Kidney (tissue), 14 donors: ENCODE data around the gene RPL14. TPM values are rescaled to one million over a fixed set of nuclear protein-coding genes. Genes with fewer than 3 reads are reported as not detected.
A peak's percentile ranks its signal among the peaks of the same experiment; 100 is the strongest.

Experiments used
- DNase-seq, 5 donors: peaks; one replicate each; pipeline ENCODE4 v3.0.0-alpha.2; 2013 to 2020
- FAIRE-seq: peaks from 2 replicates; lab custom pipeline; 2012; peaks lifted over from hg19 to GRCh38; lab: Jason Lieb, UNC
- H3K27ac ChIP-seq, 2 donors: one replicate each; pipeline ENCODE4 v1.7.0; 2013; ENCODE audit warnings: low read depth in 2 of 2, low read length in 2 of 2, inconsistent platforms in 1 of 2
- H3K27me3 ChIP-seq: one replicate; pipeline ENCODE4 v1.7.1; 2013; ENCODE audit warnings: low read length, inconsistent platforms; ENCODE audit not compliant: control insufficient read depth, insufficient read depth
- H3K36me3 ChIP-seq, 3 donors: one replicate each; pipeline versions ENCODE4 v1.7.0 to v1.7.1; 2013; ENCODE audit warnings: low read length in 3 of 3, control low read depth in 1 of 3, inconsistent platforms in 1 of 3; ENCODE audit not compliant: insufficient read depth in 3 of 3, control insufficient read depth in 2 of 3
- H3K4me1 ChIP-seq, 3 donors: one replicate each; pipeline versions ENCODE4 v1.7.0 to v1.7.1; 2013; ENCODE audit warnings: low read length in 3 of 3, inconsistent platforms in 1 of 3, low read depth in 1 of 3; ENCODE audit not compliant: control insufficient read depth in 2 of 3, insufficient read depth in 2 of 3
- H3K4me3 ChIP-seq, 3 donors: one replicate each; pipeline versions ENCODE4 v1.7.0 to v1.8.1; 2013; ENCODE audit warnings: low read length in 3 of 3, control low read depth in 1 of 3, inconsistent platforms in 1 of 3
- H3K9ac ChIP-seq, 3 donors: one replicate each; pipeline versions ENCODE4 v1.7.0 to v1.7.1; 2013; ENCODE audit warnings: low read length in 3 of 3, control low read depth in 1 of 3, inconsistent platforms in 1 of 3
- H3K9me3 ChIP-seq, 3 donors: one replicate each; pipeline versions ENCODE4 v1.7.0 to v1.7.1; 2013; ENCODE audit warnings: low read length in 3 of 3, control low read depth in 1 of 3, inconsistent platforms in 1 of 3; ENCODE audit not compliant: control insufficient read depth in 2 of 3, insufficient read depth in 1 of 3
- CTCF ChIP-seq: IDR thresholded peaks from 3 replicates; pipeline ENCODE4 v1.5.1; 2012; ENCODE audit warnings: mild to moderate bottlenecking, moderate library complexity, borderline replicate concordance; ENCODE audit not compliant: insufficient read depth; ENCODE audit errors: extremely low read depth
- intact Hi-C: fragments of 100-400 bp; cut with DNase I; formaldehyde crosslinking; loops from one replicate; pipeline ENCODE4 v1.11.1; 2022
- polyA plus RNA-seq: library from polyadenylated mRNA; stranded (reverse); fragments of 350-450 nt; fragmentation: Illumina TruSeq; extraction: RNeasy Lipid Tissue Mini Kit (QIAGEN cat#74804); gene quantifications from one replicate; pipeline ENCODE4 v1.2.3, GENCODE V29; 2014; ENCODE audit warnings: low read depth, low replicate concordance; ENCODE audit not compliant: insufficient read depth
- total RNA-seq: library from RNA; stranded (reverse); fragmentation: NEBNext Ultra II Directional; extraction: Animal tissue kit (Norgen Biotek cat#: 25700); gene quantifications from one replicate; pipeline ENCODE4 v1.2.1, GENCODE V29; 2021
- donor health status: control.
- donor health status: control.
- donor health status: control.
- donor health status: control.
- donor health status: control.
- donor health status: DM: yes; HTN: yes; CAD: no.
- donor health status: Normal renal cell carcinoma (clear cell type).

The RPL14 gene
- total and polyA plus RNA-seq, 2 donors from 2014 or later = 778 to 1,497 TPM

GRCh38 chr3:40504636-40505430 is 47.7 kb downstream of the RPL14 start:
- no peaks in the 10 kb centered on the region for H3K27me3 ChIP-seq
- intact Hi-C loops = no loop called here
- FAIRE-seq = no peak
- H3K4me3 ChIP-seq = peak overlapping the region in 2 of 3 donors; percentile 93 to 94
- DNase-seq = peak in 1 of 5 donors; percentile 1
- no peaks in the 10 kb centered on the region for H3K36me3 ChIP-seq
- H3K9me3 ChIP-seq = no peaks in the 10 kb centered on the region
- no peak overlapping the region for H3K27ac ChIP-seq
- H3K9ac ChIP-seq = peak overlapping the region in 1 of 3 donors; percentile 67
- H3K4me1 ChIP-seq = peaks cover 0 to 3% (median 0%) of the 10 kb centered on the region in 3 donors
- no peak for TF ChIP-seq CTCF

GRCh38 chr3:40505599-40506462 is 48.7 kb downstream of the RPL14 start, which contains the start of gene ZNF620:
Gene ZNF620, plus strand, starts transcription at chr3:40506039. Its CDS starts 314 bp downstream, at chr3:40506353.
- peak within 1 kb of the TSS; percentile 67 to 78 for H3K27ac ChIP-seq
- H3K27me3 ChIP-seq = no peaks in the 10 kb centered on the region
- intact Hi-C loops = no loop called here
- DNase-seq (peak; percentile 89 to 96 (median 95)), FAIRE-seq (no peak)
- peak within 1 kb of the TSS; percentile 64 to 72 (median 67) for H3K9ac ChIP-seq
- no peaks in the 10 kb centered on the region for H3K9me3 ChIP-seq
- H3K4me1 ChIP-seq = peaks cover 0 to 3% (median 0%) of the 10 kb centered on the region in 3 donors
- peak within 1 kb of the TSS; percentile 87 to 94 (median 93) for H3K4me3 ChIP-seq
- no peak for TF ChIP-seq CTCF
- no peaks in the 10 kb centered on the region for H3K36me3 ChIP-seq

GRCh38 chr3:40511031-40511718 is 54.0 kb downstream of the RPL14 start:
- Histone ChIP-seq H3K4me3 (no peak overlapping the region), H3K27me3 (no peaks in the 10 kb centered on the region), H3K4me1 (no peaks in the 10 kb centered on the region), H3K27ac (no peak overlapping the region), H3K36me3 (peaks cover 0 to 3% (median 0%) of the 10 kb centered on the region in 3 donors), H3K9me3 (no peaks in the 10 kb centered on the region), H3K9ac (no peak overlapping the region)
- FAIRE-seq (no peak), DNase-seq (no peak)
- TF ChIP-seq CTCF = no peak
- intact Hi-C loops = no loop called here
